ENCODE measurements around the gene JAKMIP2.

JAKMIP2 gene

GRCh38 chr5:147552897-147553296 lies 229.6 kb downstream of the JAKMIP2 start:
- DNase-seq: no peak

- no peak for DNase-seq
Observed at GRCh38 chr5:147551677-147552076, 230.9 kb downstream of the JAKMIP2 start.

- DNase-seq: no peak
Observed at GRCh38 chr5:147547730-147548129, 234.8 kb downstream of the JAKMIP2 start.

- no peak for DNase-seq
Observed at GRCh38 chr5:147544556-147544955, 238.0 kb downstream of the JAKMIP2 start.

GRCh38 chr5:147539053-147539452 lies 243.5 kb downstream of the JAKMIP2 start:
- DNase-seq: no peak

GRCh38 chr5:147538236-147538635 lies 244.3 kb downstream of the JAKMIP2 start:
- DNase-seq: peak; percentile 14
